Stimulated activated CD4-positive, alpha-beta T cell treated with anti-CD3 and anti-CD28 coated beads, Interleukin-4, amount 100 ng/mL, for 4 hours (primary cell): ENCODE measurements around the gene DLK2.
"Not testable (repeated sequence)": the region's sequence is repeated elsewhere in the genome, so short reads cannot be mapped to it uniquely, and the experiment has no call there.

ENCODE experiments used
- DNase-seq, 2 experiments: peaks; one replicate each; pipeline ENCODE4 v3.0.0-alpha.2; 2020

The DLK2 gene

GRCh38 chr6:43451939-43452338 is 3.4 kb downstream of the DLK2 start:
- DNase-seq: no peak

GRCh38 chr6:43451348-43451747 is 4.0 kb downstream of the DLK2 start:
- DNase-seq: no peak

- DNase-seq: no peak
These were observed 4.6 kb downstream of the DLK2 start for GRCh38 chr6:43450699-43451131.

GRCh38 chr6:43448916-43449315 is 6.4 kb downstream of the DLK2 start:
- no peak for DNase-seq

- DNase-seq: no peak
These were observed 7.7 kb downstream of the DLK2 start for GRCh38 chr6:43447604-43448003.

GRCh38 chr6:43445576-43445975 is 9.8 kb downstream of the DLK2 start:
- no peak for DNase-seq

- DNase-seq: no peak
These were observed 10.8 kb downstream of the DLK2 start for GRCh38 chr6:43444582-43444981.

- DNase-seq: no peak
These were observed 11.3 kb downstream of the DLK2 start for GRCh38 chr6:43444036-43444435.

- DNase-seq: no peak
These were observed 12.4 kb downstream of the DLK2 start for GRCh38 chr6:43442935-43443334.

GRCh38 chr6:43437700-43438099 is 17.6 kb downstream of the DLK2 start:
- no peak for DNase-seq

- no peak for DNase-seq
These were observed 18.6 kb downstream of the DLK2 start for GRCh38 chr6:43436577-43437282.

- DNase-seq: no peak
These were observed 19.5 kb downstream of the DLK2 start for GRCh38 chr6:43435682-43436437.

- no peak for DNase-seq
These were observed 20.4 kb downstream of the DLK2 start for GRCh38 chr6:43434943-43435342.

GRCh38 chr6:43434001-43434840 is 21.1 kb downstream of the DLK2 start:
- no peak for DNase-seq

- DNase-seq: no peak
These were observed 22.2 kb downstream of the DLK2 start for GRCh38 chr6:43433148-43433547.

GRCh38 chr6:43432009-43432945 is 23.1 kb downstream of the DLK2 start:
- DNase-seq: no peak

GRCh38 chr6:43428874-43429273 is 26.5 kb downstream of the DLK2 start:
- no peak for DNase-seq

GRCh38 chr6:43428112-43428570 is 27.2 kb downstream of the DLK2 start:
- DNase-seq: no peak

- peak; percentile 89 to 93 for DNase-seq
These were observed 27.8 kb downstream of the DLK2 start, which contains the start of gene ABCC10 for GRCh38 chr6:43427406-43428111. TSS of gene ABCC10 (plus strand) at chr6:43427541. CDS start at chr6:43427979, 438 bp downstream.

GRCh38 chr6:43426928-43427405 is 28.4 kb downstream of the DLK2 start:
- DNase-seq: no peak

GRCh38 chr6:43425083-43425482 is 30.3 kb downstream of the DLK2 start:
- not testable (repeated sequence) for DNase-seq
